ENCODE results near the gene MAB21L3.
A peak's percentile ranks its signal among the peaks of the same experiment; 100 is the strongest.

Gene MAB21L3

GRCh38 chr1:116154536-116154935, 43.3 kb downstream of the MAB21L3 start:
- H3K36me3 Mint-ChIP-seq (ENCODE audit: low read depth) = no peaks in the 10 kb centered on the region
- no peak overlapping the region for H3K4me3 Mint-ChIP-seq
- no peak overlapping the region for H3K27ac Mint-ChIP-seq
- no peaks in the 10 kb centered on the region for H3K9me3 Mint-ChIP-seq
- H3K4me1 Mint-ChIP-seq (ENCODE audit: low read depth) = peaks cover 6% of the 10 kb centered on the region
- intact Hi-C loops (cut with micrococcal nuclease) = loop anchor here (5.0 kb wide), 1 partner anchor 343 kb away; no protein-coding TSS in a partner anchor
- H3K27me3 Mint-ChIP-seq = peaks cover 16% of the 10 kb centered on the region

DNA sequence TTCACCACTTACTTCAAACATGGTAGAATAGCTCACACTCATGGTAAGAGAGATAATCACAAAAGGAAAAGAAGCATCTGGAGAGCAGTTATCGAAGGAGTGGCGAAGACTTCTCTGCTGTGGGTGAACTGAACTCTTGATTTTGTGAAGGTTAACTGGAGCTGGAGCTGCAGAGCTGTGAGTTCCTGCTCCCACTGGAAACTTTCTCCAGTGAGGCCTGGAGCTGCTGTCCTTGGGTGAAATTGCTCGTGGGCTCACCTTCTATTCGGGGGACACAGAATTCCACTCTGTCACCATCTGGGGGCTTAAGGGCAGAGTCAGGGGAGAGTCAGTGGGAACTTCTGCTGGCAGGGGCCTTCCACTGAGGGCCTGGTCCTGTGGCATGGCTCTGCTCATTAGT, 45.9 kb downstream of the MAB21L3 start:
- no peaks in the 10 kb centered on the region for H3K9me3 Mint-ChIP-seq
- no peaks in the 10 kb centered on the region for H3K36me3 Mint-ChIP-seq (ENCODE audit: low read depth)
- H3K4me1 Mint-ChIP-seq (ENCODE audit: low read depth) = no peaks in the 10 kb centered on the region
- intact Hi-C loops (cut with micrococcal nuclease) = no loop called here
- H3K27ac Mint-ChIP-seq = no peak overlapping the region
- H3K27me3 Mint-ChIP-seq = peaks cover 8% of the 10 kb centered on the region
- no peak overlapping the region for H3K4me3 Mint-ChIP-seq

DNA sequence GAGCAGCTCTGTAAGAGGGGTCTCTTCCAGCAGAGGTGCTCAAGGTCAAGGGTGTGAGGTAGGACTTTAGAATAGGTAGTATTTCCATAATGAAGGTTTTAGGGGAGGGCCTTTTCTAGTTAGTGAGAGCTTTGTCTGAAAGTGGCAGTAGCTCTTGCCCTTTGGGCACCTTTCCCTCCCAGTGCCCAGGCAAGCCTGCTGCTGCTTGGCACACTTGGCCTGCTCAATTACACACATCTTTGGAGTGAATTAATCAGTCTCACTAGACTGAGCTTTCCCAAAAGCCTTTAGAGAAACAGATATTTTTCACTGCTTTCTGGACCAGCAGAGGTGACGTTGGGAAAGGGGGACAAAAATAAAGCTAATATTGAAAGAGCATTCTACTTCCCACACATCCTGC, 48.0 kb downstream of the MAB21L3 start:
- H3K4me1 Mint-ChIP-seq (ENCODE audit: low read depth) = no peaks in the 10 kb centered on the region
- peaks cover 10% of the 10 kb centered on the region for H3K27me3 Mint-ChIP-seq
- H3K4me3 Mint-ChIP-seq = no peak overlapping the region
- intact Hi-C loops (cut with micrococcal nuclease) = no loop called here
- no peaks in the 10 kb centered on the region for H3K9me3 Mint-ChIP-seq
- no peak overlapping the region for H3K27ac Mint-ChIP-seq
- H3K36me3 Mint-ChIP-seq (ENCODE audit: low read depth) = no peaks in the 10 kb centered on the region

DNA sequence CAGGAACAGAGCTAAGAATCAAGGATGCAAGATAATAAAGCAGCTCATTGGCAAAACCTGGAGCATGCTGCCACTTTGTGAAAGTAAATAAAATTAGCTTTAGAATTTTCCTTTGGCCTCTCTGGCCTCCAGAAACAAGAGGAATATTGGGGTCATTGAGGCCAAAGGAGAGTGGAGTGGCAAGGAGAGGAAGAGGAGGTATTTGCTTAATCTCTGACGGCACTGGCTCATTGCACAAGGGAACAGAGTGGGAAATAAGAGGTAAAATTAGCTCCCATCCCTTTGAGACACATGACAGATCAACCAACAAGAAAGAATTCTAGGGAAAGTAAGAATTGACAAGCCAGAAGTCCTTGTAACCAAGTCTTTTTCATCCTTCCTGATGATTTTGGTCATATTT, 48.4 kb downstream of the MAB21L3 start:
- H3K27me3 Mint-ChIP-seq = peaks cover 6% of the 10 kb centered on the region
- H3K27ac Mint-ChIP-seq = no peak overlapping the region
- no peaks in the 10 kb centered on the region for H3K9me3 Mint-ChIP-seq
- no peak overlapping the region for H3K4me3 Mint-ChIP-seq
- no peaks in the 10 kb centered on the region for H3K36me3 Mint-ChIP-seq (ENCODE audit: low read depth)
- intact Hi-C loops (cut with micrococcal nuclease) = no loop called here
- no peaks in the 10 kb centered on the region for H3K4me1 Mint-ChIP-seq (ENCODE audit: low read depth)

- Mint-ChIP-seq H3K27me3 (peaks cover 3% of the 10 kb centered on the region), H3K4me1 (ENCODE audit: low read depth) (peaks cover 18% of the 10 kb centered on the region), H3K9me3 (no peaks in the 10 kb centered on the region), H3K4me3 (no peak overlapping the region), H3K36me3 (ENCODE audit: low read depth) (no peaks in the 10 kb centered on the region), H3K27ac (no peak overlapping the region)
- intact Hi-C loops (cut with micrococcal nuclease) = no loop called here
These were observed 50.2 kb downstream of the MAB21L3 start for GRCh38 chr1:116161390-116161789.

- Mint-ChIP-seq H3K27ac (no peak overlapping the region), H3K36me3 (ENCODE audit: low read depth) (no peaks in the 10 kb centered on the region)
- intact Hi-C loops (cut with micrococcal nuclease) = no loop called here
These were observed 50.7 kb downstream of the MAB21L3 start for GRCh38 chr1:116161877-116162390.

DNA sequence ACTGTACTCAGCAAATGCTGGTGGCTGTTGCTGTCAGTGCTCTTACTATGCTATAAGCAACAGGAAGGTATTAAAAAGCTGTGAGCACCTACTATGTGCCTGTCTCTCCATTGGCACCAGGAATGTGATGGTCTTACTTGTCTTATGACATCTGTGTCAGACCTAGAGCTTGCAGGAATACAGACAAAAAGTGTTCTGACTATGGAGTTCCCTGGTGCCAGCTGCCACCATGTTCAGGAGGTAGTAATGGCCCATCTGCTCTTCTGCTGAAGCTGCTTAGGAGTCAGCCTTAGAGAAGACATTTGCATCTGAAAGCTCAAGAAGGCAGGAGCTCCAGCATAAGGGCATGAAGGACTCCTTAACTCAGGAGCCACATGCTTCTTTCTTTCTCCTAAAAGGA, 52.3 kb downstream of the MAB21L3 start:
- H3K9me3 Mint-ChIP-seq = no peaks in the 10 kb centered on the region
- H3K4me3 Mint-ChIP-seq = no peak overlapping the region

More at GRCh38 chr1:116161877-116162390, 50.7 kb downstream of the MAB21L3 start:
- Mint-ChIP-seq H3K9me3 (no peaks in the 10 kb centered on the region), H3K27me3 (peaks cover 3% of the 10 kb centered on the region), H3K4me3 (no peak overlapping the region), H3K4me1 (ENCODE audit: low read depth) (peaks cover 20% of the 10 kb centered on the region)

GRCh38 chr1:116164150-116164549, 53.0 kb downstream of the MAB21L3 start:
- Mint-ChIP-seq H3K4me3 (no peak overlapping the region), H3K27me3 (peaks cover 22% of the 10 kb centered on the region), H3K27ac (no peak overlapping the region), H3K4me1 (ENCODE audit: low read depth) (peaks cover 35% of the 10 kb centered on the region), H3K9me3 (no peaks in the 10 kb centered on the region), H3K36me3 (ENCODE audit: low read depth) (no peaks in the 10 kb centered on the region)
- intact Hi-C loops (cut with micrococcal nuclease) = no loop called here

More for the DNA sequence above, 52.3 kb downstream of the MAB21L3 start:
- Mint-ChIP-seq H3K27me3 (peaks cover 16% of the 10 kb centered on the region), H3K27ac (no peak overlapping the region), H3K36me3 (ENCODE audit: low read depth) (no peaks in the 10 kb centered on the region), H3K4me1 (ENCODE audit: low read depth) (peaks cover 30% of the 10 kb centered on the region)
- intact Hi-C loops (cut with micrococcal nuclease) = no loop called here

- Mint-ChIP-seq H3K4me3 (no peak overlapping the region), H3K27ac (no peak overlapping the region), H3K27me3 (peaks cover 26% of the 10 kb centered on the region), H3K9me3 (no peaks in the 10 kb centered on the region), H3K4me1 (ENCODE audit: low read depth) (peaks cover 35% of the 10 kb centered on the region), H3K36me3 (ENCODE audit: low read depth) (no peaks in the 10 kb centered on the region)
- intact Hi-C loops (cut with micrococcal nuclease) = loop anchor here (5.0 kb wide), 1 partner anchor 218 kb away; no protein-coding TSS in a partner anchor
These were observed 53.6 kb downstream of the MAB21L3 start for GRCh38 chr1:116164604-116165368.

- Mint-ChIP-seq H3K4me1 (ENCODE audit: low read depth) (peaks cover 35% of the 10 kb centered on the region), H3K9me3 (no peaks in the 10 kb centered on the region), H3K27me3 (peaks cover 33% of the 10 kb centered on the region), H3K27ac (no peak overlapping the region), H3K4me3 (no peak overlapping the region), H3K36me3 (ENCODE audit: low read depth) (no peaks in the 10 kb centered on the region)
- intact Hi-C loops (cut with micrococcal nuclease) = loop anchor here (5.0 kb wide), 1 partner anchor 217 kb away; no protein-coding TSS in a partner anchor
These were observed 54.4 kb downstream of the MAB21L3 start for GRCh38 chr1:116165572-116165971.

GRCh38 chr1:116166011-116166571, 54.9 kb downstream of the MAB21L3 start:
- H3K4me3 Mint-ChIP-seq = no peak overlapping the region
- H3K4me1 Mint-ChIP-seq (ENCODE audit: low read depth) = peaks cover 35% of the 10 kb centered on the region
- no peaks in the 10 kb centered on the region for H3K36me3 Mint-ChIP-seq (ENCODE audit: low read depth)
- peaks cover 33% of the 10 kb centered on the region for H3K27me3 Mint-ChIP-seq
- intact Hi-C loops (cut with micrococcal nuclease) = loop anchor here (5.0 kb wide), 1 partner anchor 216 kb away; no protein-coding TSS in a partner anchor
- no peaks in the 10 kb centered on the region for H3K9me3 Mint-ChIP-seq
- H3K27ac Mint-ChIP-seq = no peak overlapping the region

DNA sequence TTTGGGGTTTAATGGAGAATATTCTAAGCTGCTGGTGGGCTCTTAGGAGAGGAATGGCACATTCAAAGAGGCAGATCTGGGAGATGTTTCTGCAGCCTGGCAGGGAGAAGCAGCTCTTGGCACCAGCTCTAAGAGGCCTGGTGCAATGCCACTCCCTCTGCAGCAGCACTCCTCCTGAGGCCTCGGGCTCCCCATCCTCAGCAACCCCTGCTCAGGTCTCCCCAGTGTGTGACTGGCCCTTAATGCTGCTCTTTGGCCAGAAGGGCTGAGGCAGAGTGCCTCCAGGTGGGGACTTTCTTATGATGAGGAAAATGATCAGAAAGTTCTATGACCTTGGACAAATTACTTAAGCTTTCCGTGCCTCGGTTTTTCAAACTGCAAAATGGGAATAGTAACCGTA, 55.5 kb downstream of the MAB21L3 start:
- Mint-ChIP-seq H3K9me3 (no peaks in the 10 kb centered on the region), H3K4me1 (ENCODE audit: low read depth) (peaks cover 35% of the 10 kb centered on the region), H3K27ac (no peak overlapping the region), H3K36me3 (ENCODE audit: low read depth) (no peaks in the 10 kb centered on the region), H3K4me3 (no peak overlapping the region), H3K27me3 (peaks cover 33% of the 10 kb centered on the region)
- intact Hi-C loops (cut with micrococcal nuclease) = loop anchor here (5.0 kb wide), 1 partner anchor 216 kb away; no protein-coding TSS in a partner anchor

DNA sequence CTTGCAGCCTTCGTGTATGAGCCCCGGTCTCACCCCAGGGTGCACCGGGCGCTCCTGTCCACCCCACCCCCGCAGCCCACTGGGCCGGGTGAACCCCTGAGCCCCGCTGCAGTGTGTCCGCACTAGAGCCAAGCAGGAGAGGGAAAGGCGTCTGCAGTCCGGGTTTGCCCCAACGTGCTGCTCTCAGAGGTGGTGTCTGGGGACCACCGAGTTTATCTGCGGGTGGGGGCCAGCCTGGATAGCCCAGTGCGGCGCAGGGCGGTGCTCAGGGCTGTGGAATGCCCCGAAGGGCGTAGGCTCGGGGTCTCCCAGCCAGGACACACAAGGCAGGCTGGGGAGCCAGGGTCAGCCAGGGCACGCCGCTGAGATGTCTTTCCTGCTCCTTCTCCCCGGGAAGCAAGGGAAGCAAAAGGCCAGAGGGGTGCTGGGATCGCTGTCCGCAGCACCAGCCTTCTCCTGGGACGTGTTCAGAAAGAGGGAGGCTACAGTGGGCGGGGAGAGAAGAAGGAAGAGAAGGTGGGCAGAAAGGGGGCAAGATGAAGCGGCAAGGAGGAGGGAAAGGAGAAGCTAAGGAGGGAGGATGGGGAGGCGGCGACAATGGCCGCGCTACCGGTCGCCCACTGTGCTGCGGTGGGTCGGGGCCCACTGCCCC, 56.6 kb downstream of the MAB21L3 start:
- Mint-ChIP-seq H3K4me1 (ENCODE audit: low read depth) (peaks cover 35% of the 10 kb centered on the region), H3K9me3 (no peaks in the 10 kb centered on the region), H3K4me3 (peak overlapping the region; percentile 79), H3K36me3 (ENCODE audit: low read depth) (no peaks in the 10 kb centered on the region), H3K27ac (peak overlapping the region; percentile 67), H3K27me3 (peaks cover 33% of the 10 kb centered on the region)
- intact Hi-C loops (cut with micrococcal nuclease) = loop anchor here (2.0 to 5.0 kb wide), 2 partner anchors 15 to 215 kb away; no protein-coding TSS in a partner anchor
